Hematopoietic multipotent progenitor cell (in vitro differentiated cells): ENCODE results near the gene ASIC1. TPM values are rescaled to one million over a fixed set of nuclear protein-coding genes. Genes with fewer than 3 reads are reported as not detected.

Source experiments
- DNase-seq, 3 donors: peaks; one replicate each; pipeline ENCODE4 v3.0.0-alpha.2; 2011 to 2015; ENCODE audit warnings: low read depth in 2 of 3, low spot score in 2 of 3
- total RNA-seq: library from RNA; depleted of rRNA; stranded (reverse); fragments of >200 nt; gene quantifications from one replicate; pipeline ENCODE4 v1.2.3, GENCODE V29; 2012

ASIC1 gene
- total RNA-seq, 1 donor, result not detected

DNA sequence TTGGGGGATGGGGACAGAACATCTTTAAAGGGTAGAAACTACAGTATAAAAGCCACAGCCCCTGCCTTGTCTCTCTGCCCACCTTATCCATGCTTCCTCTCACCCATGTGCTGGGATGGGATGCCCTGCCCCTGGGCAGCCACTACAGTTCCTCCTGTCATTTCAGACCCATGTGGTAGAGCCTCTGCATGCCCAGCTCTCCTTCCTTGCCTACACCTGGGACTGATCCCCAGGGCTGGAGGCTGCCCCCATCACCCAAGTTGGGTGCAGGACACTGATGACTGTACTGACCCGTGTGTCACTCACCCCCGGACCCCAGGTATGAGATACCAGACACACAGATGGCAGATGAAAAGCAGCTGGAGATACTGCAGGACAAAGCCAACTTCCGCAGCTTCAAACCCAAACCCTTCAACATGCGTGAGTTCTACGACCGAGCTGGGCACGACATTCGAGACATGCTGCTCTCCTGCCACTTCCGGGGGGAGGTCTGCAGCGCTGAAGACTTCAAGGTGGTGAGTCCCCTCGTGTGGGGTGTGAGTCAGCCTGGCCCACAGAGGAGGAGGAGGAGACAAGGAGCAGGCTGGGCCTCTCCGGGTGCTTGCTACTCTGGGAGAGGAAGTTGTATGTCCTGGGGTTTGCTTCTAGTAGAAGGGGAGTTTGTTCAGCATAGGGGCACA is 2.2 kb downstream of the ASIC1 start:
- DNase-seq, result peak in 2 of 3 donors; percentile 67 to 73

DNA sequence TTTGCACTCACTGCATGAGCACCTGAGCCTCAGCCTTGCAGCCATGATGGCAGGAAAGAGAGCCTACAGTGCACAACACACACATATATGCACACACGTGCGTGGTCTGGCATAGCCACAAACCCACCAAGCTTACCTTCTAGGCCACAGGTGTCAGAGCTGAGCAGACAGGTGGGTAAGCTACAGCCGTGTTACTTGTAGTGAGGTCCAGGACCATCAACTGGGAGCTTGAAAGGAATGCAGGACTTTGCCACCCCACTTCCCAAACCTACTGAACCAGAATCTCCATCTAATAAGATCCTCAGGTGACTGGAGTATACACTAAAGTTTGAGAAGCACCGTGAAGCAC is 2.7 kb downstream of the ASIC1 start:
- DNase-seq, result no peak

GRCh38 chr12:50061171-50061570 is 3.8 kb downstream of the ASIC1 start:
- no peak for DNase-seq

GRCh38 chr12:50061946-50062686 is 4.7 kb downstream of the ASIC1 start:
- DNase-seq, result no peak

DNA sequence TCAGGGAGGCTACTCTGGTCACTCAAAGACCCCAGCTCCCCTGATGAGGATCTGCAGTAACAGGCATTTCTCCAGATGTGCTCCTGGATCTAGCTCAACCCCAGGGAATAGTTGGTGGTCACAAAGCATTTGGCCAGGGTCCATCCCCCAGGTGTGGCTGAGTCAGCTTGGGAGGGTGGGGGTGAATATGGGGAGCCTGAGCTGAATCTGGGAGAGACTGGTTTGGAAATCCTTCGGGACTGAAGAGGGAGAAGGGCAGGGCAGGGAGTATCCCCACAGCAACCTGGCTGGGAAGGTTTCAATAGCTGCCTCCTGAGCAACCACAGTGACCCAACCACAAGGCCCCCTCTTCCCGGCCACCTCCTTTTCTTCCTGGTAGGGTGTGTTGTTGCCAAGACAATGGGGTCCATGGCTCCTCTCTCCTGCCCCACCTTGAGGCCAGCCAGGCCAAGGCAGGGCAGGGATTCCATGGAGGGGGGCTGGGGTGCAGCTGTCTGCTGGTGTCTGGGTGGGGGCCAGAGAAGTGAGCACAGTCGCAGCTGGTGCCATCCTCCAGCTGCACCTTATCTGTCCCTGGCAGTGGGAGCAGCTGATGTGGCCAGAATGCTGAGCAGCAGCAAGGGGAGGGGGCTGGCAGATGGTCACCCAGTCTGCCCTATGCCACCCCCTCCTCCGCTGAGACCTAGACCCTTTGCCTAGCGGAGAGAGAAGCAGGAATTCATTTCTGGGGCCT is 5.5 kb downstream of the ASIC1 start:
- DNase-seq, result no peak

DNA sequence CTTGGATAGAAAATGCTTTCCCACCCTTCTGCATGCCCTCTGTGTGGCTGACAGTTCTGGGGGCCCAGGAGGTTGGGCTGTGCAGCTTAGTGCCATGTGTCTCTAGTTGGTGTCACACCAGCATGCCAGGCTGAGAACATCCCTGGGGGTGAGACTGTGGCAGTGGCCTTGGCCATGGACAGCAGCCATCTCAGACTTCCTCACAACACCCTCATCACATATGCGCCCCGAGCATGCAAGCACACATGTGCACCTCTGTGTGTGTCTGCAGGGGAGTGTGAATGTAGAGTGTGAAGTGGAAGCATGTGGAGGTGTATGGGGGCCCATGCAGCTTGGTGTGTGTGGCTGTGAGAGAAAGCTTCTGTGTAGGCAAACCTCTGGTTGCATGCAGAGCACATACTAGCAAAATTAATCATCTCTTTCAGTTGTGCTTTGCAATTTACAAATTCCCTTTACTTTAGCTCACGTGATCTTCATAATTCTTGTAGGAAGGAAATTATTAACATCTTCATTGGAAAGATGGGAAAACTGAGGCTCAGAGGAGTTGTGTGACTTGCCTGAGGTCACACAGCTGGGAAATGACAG is 8.4 kb downstream of the ASIC1 start:
- no peak for DNase-seq

GRCh38 chr12:50066402-50066801 is 9.0 kb downstream of the ASIC1 start:
- DNase-seq, result no peak

GRCh38 chr12:50069069-50069468 is 11.7 kb downstream of the ASIC1 start:
- DNase-seq, result no peak

GRCh38 chr12:50069539-50069938 is 12.1 kb downstream of the ASIC1 start:
- DNase-seq, result no peak

- DNase-seq, result peak; percentile 49 to 83 (median 77)
Observed at GRCh38 chr12:50070314-50071060, 13.1 kb downstream of the ASIC1 start.

DNA sequence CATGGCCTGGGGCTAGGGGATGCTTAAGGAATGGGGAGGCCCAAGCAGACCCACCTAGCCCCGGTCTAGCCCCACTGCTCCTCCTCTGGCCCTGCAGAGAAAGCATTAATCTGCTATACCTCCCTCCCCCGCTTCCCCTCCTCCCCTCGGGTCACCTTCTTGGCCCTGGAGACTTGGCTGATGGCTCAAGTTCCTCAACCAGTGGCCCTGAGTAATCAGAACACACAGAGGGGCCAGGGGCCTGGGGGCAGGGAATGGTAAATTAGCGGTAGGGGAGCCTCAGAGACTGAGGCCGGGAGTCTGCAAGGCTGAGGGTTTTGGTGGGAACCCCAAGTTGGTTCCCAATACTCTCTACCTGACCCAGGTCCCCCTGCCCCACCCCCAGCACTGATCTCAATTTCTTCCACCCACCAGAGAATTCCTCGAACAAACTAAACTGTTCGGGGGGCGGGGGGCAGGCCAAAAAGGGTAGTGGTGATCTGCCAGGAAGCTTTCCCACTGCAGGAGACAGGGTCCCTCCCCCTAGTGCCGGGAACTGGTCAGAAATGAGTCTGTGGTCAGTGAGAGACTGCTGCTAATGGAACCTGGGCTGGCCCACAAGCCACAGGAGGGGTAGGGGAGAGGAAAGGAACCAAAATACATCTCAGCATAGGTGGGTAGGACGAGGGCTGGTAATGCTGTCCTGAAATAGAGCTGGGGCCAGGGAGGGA is 15.0 kb downstream of the ASIC1 start:
- DNase-seq, result no peak

DNA sequence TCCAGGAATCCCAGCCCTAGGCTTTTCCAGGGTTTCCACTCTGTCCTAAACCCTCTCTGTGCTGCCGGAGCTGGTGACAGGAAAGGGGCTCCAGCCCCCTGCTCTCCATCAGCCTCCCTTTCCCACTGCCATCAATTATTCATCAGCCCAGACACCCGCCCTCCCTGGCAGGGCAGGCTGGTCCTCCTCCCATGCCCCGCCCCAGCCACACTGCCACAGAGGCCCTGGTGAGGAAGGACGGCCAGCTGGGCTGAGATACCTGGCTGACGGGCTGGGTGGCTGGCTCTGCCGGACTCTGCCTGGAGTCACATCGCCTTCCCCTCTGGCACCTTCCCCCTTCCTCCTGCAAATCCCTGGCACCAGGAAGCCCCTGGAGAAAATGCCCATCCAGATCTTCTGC is 15.8 kb downstream of the ASIC1 start:
- DNase-seq, result no peak

- no peak for DNase-seq
Observed at GRCh38 chr12:50073712-50074111, 16.3 kb downstream of the ASIC1 start.

DNA sequence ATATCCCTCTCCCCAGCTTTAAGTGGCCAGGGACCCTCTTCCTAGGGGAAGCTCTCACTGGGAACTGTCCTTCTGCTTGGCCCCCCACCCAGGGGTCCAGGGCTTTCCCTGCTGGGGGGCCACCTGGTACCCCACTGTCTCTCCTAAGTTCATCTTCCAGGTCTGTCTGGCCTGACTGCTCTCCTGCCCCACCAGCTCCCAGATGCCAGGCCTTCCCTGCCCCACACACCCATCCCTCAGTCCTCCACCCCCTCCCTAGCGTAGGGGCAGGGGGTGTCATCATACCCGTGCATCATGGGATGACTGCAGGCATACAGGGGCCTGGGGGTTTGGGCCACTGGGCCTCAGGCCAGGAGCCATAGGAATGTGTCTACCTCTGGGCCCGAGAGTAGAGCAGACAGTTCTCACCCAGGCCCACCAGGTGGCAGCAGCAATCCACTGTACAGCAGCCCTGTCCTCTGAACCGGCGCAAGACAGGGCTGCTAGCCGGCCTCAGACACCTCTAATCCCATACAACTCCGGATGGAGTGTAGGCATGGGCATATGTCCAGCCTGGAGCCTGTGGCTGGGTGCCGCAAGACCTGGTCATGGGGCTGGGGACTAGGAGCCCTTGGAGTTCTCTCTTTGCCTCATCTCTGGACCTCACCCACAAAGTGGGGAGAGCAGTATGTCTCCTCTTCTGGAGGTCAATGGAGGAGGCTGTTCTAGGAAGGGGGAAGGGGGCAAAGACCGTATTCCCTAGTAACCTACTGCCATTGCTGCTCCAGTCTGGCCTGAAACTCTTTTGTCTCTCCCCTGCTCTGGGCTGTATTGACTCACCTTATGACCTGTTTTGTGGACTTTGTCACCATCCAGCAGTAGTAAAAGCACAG is 17.8 kb downstream of the ASIC1 start:
- peak; percentile 62 to 81 (median 74) for DNase-seq

GRCh38 chr12:50075808-50076170 is 18.4 kb downstream of the ASIC1 start:
- DNase-seq, result no peak

- DNase-seq, result no peak
Observed at GRCh38 chr12:50077099-50077498, 19.7 kb downstream of the ASIC1 start.

GRCh38 chr12:50078281-50078680 is 20.9 kb downstream of the ASIC1 start:
- DNase-seq, result no peak

DNA sequence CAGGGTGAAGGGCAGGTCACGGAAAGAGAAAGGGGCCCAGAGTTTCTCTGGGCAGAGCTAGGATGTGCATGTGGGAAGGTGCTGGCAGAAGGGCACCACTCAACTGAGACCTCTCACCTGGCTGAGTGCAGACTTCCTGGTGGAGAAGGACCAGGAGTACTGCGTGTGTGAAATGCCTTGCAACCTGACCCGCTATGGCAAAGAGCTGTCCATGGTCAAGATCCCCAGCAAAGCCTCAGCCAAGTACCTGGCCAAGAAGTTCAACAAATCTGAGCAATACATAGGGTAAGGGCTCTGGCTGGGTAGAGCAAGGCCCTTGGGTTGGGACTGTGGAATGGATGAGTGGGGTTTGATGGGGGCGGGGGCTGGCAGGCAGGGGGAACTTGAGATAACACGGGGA is 22.4 kb downstream of the ASIC1 start:
- DNase-seq, result no peak

GRCh38 chr12:50081096-50081808 is 23.9 kb downstream of the ASIC1 start:
- no peak for DNase-seq
